Coronary artery (tissue), 2 donors: ENCODE results near the gene LAPTM5.

Experiments
- DNase-seq: peaks from one replicate; pipeline ENCODE4 v3.0.0-alpha.2; 2017; ENCODE audit warnings: low spot score
- H3K27ac ChIP-seq, 2 donors: fragments of 200-600 bp; sonication (generic); one replicate each; pipeline ENCODE4 v1.5.1; 2016 to 2019
- H3K4me3 ChIP-seq: fragments of 200-600 bp; sonication (generic); 2 replicates; pipeline ENCODE4 v1.5.1; 2016; ENCODE audit warnings: mild to moderate bottlenecking, moderate library complexity
- TF ChIP-seq, protein P1 (sequence below): fragments of 200-600 bp; sonication (generic); IDR thresholded peaks from one replicate; pipeline ENCODE4 v1.5.1; 2019; ENCODE audit warnings: antibody characterized with exemption

The LAPTM5 gene

DNA sequence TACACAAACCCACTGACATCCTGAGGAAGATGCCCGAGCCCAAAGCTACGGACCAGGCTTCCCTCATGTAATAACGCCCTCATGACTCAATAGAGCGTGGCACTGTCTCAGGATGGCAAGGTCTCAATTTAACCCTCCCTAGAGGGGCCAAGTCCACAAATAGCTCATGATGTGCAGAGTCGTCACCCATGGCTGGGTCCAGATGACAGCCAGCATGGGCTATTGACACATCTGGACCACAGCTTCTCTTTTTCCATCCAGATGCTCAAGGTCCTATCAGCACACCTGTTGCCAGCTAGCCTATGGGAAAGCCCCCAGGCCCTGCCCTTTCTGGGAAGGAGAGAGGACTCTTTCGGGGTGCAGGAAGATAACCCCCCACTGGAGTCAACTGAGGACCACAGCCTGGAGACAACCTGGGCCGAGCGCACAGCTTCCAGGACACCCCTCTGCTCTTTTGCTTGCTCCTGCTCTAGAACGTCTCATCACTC is 2.8 kb downstream of the LAPTM5 start:
- DNase-seq = no peak
- peak overlapping the region; percentile 46 for H3K4me3 ChIP-seq
- TF ChIP-seq, protein P1, sequence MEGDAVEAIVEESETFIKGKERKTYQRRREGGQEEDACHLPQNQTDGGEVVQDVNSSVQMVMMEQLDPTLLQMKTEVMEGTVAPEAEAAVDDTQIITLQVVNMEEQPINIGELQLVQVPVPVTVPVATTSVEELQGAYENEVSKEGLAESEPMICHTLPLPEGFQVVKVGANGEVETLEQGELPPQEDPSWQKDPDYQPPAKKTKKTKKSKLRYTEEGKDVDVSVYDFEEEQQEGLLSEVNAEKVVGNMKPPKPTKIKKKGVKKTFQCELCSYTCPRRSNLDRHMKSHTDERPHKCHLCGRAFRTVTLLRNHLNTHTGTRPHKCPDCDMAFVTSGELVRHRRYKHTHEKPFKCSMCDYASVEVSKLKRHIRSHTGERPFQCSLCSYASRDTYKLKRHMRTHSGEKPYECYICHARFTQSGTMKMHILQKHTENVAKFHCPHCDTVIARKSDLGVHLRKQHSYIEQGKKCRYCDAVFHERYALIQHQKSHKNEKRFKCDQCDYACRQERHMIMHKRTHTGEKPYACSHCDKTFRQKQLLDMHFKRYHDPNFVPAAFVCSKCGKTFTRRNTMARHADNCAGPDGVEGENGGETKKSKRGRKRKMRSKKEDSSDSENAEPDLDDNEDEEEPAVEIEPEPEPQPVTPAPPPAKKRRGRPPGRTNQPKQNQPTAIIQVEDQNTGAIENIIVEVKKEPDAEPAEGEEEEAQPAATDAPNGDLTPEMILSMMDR = no peak
- H3K27ac ChIP-seq = peak overlapping the region in 1 of 2 donors; percentile 58

DNA sequence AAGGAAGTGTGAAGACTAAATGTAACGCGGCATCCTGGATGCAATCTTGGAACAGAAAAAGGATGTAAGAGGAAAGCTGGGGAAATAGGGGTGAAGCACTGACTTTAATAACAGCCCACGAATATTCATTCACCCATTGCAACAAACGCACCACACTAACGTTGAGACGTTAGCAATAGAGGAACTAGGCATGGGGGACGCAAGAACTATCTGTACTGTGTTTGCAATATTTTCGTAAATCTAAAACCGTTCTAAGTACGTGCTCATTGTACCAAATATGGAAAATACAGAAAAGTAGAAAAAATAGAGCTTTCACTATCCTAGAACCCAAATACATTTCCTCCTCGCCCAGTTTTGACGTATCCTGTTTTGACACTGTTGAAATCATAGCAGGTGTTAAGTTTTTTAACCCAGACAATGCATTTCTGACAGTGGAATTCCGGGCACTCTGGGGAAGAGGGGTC is 3.9 kb downstream of the LAPTM5 start:
- DNase-seq = no peak
- H3K4me3 ChIP-seq = no peak overlapping the region
- no peak overlapping the region for H3K27ac ChIP-seq
- TF ChIP-seq, protein P1 = no peak

DNA sequence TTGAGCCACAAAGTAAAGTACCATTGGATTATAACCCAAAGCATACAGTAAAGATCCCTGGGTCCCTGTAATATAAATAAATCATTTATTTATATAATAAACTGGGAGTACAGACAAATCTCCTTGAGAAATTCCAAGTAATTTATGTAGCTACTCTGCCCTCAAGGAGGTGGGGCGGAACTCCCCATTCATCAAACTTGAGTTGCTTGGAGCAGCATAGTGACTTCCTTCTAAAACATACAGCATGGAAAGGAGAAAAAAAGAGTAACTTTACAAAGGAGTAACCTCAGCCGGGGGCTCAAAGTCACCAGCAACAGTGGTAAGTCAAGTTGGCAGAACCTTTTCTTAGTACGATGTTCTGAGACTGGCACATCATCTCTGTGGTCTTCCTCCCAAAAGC is 4.5 kb downstream of the LAPTM5 start:
- Histone ChIP-seq H3K4me3 (no peak overlapping the region), H3K27ac (no peak overlapping the region)
- no peak for DNase-seq
- TF ChIP-seq, protein P1 = no peak

GRCh38 chr1:30752651-30752908 is 5.0 kb downstream of the LAPTM5 start:
- Histone ChIP-seq H3K27ac (no peak overlapping the region), H3K4me3 (no peak overlapping the region)
- no peak for DNase-seq
- TF ChIP-seq, protein P1 = no peak

DNA sequence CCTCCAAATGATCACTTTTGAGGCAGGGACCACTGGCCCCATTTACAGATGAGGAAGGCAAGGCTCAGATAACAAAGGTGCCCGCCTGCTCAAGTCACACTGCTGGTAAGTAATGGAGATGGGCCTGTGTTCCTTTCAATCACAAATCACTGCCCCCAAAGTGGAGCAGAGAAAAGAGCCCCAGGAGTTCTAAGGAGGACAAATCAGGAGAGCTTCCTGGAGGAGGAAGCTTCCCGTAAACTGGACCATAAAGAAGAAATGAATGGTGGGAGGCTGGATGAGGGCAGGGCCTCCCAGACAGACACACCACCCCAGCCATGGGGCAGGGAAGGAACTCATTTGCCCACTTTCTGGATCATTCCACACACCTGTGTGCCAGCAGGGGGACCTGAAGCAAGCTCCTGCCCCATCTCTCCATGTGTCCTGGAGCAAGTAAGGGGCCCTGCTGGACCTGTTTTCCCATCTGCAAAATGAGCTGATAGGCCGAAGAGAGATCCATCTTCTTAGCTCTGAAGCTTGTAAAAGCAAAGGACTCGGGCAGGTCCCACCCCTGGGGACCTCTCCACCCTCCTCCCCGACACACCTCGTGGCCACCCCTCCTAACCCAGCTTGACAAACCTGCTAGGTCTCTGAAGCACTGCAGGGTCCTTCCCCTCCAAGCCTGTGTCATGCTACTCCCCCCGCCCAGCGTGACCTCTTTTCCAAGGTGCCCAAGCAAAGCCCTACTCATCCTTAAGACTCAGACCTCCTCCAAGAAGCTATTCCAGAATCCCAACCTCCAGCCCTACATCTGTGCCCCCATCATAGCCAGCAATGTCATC is 5.5 kb downstream of the LAPTM5 start:
- TF ChIP-seq, protein P1 = no peak
- no peak overlapping the region for H3K4me3 ChIP-seq
- DNase-seq = no peak
- H3K27ac ChIP-seq = no peak overlapping the region

DNA sequence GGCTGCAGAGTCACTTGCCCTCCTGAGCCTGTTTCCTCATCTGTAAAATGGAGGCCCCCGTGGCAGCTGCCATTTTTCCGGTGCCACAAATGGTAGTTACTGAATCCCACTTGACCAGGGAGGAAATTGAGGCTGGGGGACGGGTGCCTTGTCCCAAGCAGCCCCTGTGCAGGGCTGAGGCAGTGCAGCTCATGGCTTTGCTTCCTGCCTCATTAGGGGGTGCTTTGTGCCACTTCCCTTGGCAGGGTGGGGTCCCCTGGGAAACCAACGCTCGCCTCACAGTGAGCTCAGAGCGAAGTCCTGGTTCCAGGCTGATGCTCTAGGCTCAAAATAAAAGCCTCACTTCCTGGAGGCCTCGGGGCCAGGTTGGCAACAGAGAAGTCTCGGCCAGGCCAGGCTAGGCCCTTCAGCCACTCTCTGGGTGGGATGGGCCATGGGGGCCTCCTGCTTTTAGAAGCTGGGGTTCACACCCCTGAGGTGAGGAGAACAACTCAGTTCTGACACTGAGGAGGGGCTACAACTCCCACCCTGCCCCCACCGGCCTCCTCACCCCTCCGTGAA is 6.8 kb downstream of the LAPTM5 start:
- peak overlapping the region in 1 of 2 donors; percentile 16 for H3K27ac ChIP-seq

More for the DNA sequence above, 6.8 kb downstream of the LAPTM5 start:
- H3K4me3 ChIP-seq = no peak overlapping the region
- TF ChIP-seq, protein P1 = no peak
- no peak for DNase-seq
